Hematopoietic multipotent progenitor cell treated with erythropoietin and hydrocortisone succinate and interleukin-3 and kit ligand, for 4 days (in vitro differentiated cells): Measurements from ENCODE around the gene CACNA2D1.

ENCODE experiments used
- DNase-seq: peaks from one replicate; pipeline ENCODE4 v3.0.0-alpha.2; 2015

The CACNA2D1 gene

DNA sequence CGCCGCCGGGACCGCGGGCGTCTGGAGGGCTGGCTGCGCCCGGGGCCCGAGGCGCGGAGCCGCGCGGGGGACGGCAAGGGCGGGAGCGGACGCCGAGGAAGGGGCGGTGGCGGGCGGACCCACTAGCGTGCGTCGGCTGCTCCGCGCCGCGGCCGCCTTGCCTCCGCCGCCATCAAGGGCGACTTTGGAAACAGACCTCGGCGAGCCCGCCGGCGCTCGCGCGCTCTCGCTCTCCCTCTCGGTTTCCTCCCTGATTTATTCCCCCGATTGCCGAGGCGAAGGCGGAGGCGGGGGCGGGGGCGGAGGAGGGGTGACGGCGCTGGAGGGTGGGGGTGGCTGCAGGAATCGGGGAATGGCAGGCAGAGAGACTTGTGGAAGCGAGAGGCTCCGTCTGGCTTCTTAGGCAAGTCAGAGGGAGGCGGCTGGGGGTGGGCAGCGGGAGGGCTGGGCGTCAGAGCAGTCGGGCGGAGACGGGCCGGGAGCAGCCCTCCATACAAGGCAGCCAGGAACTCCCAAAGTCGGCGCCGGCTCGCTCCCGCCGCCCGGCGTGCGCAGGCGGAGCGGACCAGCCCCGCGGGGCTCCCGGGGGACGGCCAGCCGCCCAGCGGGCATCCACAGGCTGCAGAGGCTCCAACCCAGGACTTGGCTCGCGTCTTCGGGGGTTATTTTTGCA, at the start of gene CACNA2D1:
Gene CACNA2D1, minus strand, starts transcription at position 231 of the 673 bp plus-strand sequence.
- DNase-seq, result peak; percentile 44

GRCh38 chr7:82481499-82482097, 38.0 kb upstream of the CACNA2D1 start:
- DNase-seq, result peak; percentile 44

DNA sequence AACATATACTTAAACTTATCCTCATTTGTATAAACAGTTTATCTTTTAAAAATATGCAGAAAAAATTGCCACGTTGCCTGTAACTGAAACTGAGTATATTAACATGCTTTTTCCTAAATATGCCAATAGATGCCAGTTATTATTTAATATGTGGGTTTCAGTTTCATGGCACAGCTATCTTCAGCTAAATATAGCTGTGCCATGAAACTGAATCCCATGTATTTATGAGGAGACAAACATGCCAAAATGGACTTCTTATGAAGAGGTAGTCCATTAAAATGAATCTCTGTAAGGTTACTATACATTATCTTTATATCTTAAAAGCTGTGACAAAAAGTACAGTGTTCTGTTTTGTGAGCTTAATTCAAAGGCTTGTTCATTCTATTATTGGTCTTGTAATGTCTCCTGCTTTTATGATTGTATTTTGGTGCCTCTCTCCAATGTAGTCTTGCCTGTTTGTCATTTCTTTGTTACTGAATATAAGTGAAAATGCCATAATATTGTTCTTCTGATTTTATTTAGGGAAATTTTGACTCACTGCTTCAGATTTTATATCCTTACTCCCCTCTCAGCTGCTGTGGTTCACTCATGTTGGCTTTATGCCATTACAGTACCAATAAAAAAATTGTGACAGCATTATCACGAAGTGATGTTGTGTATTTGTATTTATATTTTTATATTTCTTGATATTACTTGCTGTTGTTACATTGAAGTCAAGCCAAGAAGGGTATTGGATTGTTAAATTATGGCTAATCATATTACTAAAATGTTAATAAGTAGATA, 34.3 kb upstream of the CACNA2D1 start:
- DNase-seq, result no peak

DNA sequence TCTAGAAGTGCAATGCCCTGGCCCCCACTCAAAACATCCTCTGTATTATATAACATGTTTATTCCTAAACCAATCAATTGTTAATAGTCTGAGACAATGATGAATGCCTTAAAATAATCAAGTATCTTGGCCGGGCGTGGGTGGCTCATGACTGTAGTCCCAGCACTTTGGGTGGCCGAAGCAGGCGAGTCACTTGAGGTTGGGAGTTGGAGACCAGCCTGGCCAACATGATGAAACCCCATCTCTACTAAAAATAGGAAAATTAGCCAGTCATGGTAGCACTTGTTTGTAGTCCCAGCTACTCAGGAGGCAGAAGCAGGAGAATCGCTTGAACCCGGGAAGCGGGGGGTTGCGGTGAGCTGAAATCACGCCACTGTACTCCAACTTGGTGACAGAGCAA, 29.4 kb upstream of the CACNA2D1 start:
- no peak for DNase-seq

DNA sequence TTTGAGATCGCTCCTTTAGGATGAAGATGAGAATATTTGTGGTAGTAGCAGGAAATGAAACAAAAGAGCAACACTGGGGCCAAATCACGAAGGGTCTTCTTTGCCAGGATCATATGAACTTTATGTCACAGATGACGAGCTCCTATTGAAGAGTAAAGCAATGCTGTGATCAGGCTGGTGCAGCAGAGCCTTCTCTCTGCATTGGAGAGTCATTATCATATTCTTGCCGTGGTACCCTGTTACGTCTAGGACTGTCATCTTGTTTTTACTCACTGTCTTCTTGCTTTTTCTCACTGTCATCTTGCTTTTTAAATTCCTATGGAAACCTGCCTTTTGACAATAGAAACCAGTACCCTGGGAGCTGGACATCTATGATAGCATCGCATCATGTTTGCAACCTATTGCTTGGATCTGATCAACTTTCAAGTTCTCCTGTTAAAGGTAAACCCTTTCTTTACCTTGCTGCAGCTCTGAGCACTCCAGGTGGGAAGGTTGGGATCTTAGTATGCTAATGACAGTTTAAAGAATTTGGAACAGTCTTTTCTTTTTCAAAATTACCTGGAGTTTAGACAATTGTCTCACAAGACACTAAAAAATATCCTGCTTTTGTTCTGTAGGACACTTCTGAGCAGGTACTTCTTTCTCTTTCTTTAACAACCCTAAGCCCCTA, 27.9 kb upstream of the CACNA2D1 start:
- DNase-seq, result no peak

GRCh38 chr7:82469207-82469606, 25.6 kb upstream of the CACNA2D1 start:
- no peak for DNase-seq

DNA sequence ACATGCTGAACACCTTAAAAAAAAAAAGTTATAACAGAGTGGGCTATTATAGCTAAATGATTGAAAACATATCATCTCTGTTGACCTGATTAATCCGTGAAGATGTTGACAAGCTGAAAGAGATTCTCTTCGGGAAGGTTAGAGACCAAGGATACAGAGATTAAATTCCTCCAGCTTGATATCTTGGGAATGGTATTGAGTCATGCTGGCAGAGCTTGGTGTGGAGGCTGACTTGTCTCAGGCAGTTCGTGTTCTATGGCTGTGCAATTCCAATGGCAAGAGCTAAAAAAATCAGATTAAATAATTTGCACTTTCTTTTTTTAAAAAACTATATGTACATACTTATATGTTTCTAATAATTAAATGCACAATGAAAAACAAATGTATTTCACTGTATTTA, 24.9 kb upstream of the CACNA2D1 start:
- DNase-seq, result no peak

DNA sequence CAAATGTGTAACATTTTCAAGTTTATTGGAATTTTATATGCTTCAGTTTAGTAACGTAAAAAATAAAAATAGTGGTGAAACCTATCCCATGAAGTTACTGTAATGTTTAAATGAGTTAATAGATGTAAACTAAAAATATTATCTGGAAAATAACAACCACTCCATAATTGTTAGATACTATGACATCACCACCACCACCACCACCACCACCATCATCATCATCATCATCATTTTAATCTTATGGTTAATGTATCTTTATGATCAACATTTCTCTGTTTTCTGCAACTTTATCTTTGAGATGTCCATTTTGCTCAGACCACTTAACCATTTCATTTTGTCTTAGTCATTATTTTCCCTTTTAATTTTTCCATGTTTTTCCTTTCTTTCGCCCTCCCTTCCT, 23.4 kb upstream of the CACNA2D1 start:
- DNase-seq, result no peak

DNA sequence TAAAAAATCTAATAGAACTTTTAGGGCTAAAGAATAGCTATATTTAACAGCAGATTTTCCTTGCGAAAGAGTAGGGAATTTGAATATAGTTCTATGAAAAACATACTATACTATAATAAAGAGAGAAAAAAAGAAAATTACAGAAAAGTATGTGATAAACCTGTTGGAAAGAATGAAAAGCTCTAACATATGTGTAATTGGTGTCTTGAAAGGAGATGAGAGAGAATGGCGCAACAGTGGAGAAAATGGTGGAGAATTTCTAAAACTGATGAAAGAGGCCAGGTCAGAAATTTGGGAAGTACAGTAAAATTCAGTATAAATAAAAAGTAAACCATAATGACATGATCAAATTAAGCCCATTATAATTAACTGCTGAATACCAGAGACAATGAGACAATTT, 20.8 kb upstream of the CACNA2D1 start:
- no peak for DNase-seq

- DNase-seq, result no peak
These were observed 11.7 kb upstream of the CACNA2D1 start for GRCh38 chr7:82455295-82455694.

DNA sequence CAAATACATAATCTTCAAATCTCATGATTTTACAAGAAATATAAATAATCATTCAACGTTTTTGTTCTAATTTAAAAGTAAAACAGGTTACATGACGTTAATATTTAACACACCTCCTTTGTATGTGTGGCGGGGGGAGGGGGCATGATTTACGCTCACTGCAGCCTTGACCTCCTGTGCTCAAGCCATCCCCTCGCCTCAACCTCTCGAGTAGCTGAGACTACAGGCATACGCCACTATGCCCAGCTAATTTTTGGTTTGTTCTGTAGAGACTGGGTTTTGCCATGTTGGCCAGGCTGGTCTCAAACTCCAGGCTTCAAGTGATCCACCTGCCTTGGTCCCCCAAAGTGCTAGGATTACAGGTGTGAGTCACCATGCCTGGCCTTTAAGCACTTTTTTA, 7.2 kb upstream of the CACNA2D1 start:
- no peak for DNase-seq

DNA sequence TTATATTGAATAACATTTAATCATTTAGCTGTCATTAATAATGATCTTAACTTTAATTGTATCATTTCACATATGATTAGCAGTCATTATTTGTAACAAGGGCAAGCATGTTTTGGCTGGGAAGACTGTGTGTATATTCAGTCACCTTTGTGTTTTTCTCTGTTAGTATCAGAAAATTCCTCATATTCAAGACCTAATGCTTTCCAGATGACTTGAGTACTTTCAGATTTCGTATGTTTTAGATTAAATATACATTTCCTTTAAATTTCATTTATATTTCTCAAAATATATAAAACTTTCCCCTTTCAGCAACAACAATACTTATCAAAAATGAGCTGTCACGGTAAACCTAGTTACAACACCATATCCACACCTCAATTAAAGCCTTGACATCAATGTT, 6.3 kb upstream of the CACNA2D1 start:
- no peak for DNase-seq

GRCh38 chr7:82446897-82447296, 3.3 kb upstream of the CACNA2D1 start:
- no peak for DNase-seq

DNA sequence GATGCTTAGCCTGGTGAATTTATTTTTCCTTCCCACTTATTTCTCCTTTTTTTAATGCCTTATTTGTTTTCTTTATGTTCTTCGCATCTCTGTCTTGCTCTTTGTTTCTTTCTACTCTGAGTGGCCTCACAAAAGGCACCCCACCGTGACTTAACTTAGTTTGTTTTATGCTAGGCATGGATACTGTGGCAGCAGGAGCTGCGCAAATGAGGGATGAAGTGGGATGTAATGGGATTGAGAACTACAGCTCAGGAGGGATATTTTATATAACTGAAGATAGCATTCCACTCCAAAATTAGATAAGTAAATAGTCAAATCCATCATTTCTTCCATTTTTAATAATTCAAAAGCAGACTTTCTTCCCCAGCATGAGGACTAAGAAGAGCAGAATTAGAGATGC, 1.7 kb upstream of the CACNA2D1 start:
- DNase-seq, result no peak

GRCh38 chr7:82444220-82444909, 788 bp upstream of the CACNA2D1 start:
- no peak for DNase-seq

- peak; percentile 6 for DNase-seq
These were observed 486 bp downstream of the CACNA2D1 start for GRCh38 chr7:82443036-82443546.

- peak; percentile 5 for DNase-seq
These were observed 1.0 kb downstream of the CACNA2D1 start for GRCh38 chr7:82442492-82443035.

DNA sequence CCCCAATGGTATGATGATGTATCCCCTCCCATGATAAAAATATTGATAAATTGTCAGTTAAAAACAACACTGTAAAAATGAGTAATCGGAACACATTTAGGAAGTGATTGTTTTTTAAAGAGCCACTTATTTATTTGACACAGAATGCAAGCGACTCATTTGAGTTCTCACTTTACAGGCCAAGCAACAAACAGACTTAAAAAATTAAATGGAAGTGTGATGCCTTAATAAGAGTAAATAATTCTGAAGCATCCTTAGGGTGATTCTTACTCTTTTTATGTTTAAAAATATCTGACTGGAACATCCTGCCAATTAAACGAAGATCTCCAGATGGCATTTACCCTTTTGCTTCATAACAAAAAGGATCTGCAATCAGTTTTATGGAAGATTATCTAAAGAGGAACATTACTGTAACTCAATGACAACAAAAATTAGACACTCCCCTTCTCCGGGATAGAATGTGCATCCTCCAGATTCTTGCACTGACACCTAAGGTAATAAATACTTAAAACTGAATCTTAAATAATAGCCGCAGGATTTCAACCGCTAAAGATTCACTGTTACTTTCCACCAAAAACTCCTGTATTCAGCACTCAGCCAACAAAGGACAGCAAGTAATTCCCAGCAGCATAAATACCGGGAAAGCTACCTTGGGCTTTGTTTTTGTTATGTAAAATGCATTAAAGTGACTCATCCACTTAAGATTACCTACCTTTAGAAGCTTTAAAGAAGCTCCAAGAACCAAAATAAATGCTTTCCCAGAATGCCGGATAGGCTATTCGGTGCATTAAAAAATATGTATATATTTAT, 1.7 kb downstream of the CACNA2D1 start:
- DNase-seq, result no peak

DNA sequence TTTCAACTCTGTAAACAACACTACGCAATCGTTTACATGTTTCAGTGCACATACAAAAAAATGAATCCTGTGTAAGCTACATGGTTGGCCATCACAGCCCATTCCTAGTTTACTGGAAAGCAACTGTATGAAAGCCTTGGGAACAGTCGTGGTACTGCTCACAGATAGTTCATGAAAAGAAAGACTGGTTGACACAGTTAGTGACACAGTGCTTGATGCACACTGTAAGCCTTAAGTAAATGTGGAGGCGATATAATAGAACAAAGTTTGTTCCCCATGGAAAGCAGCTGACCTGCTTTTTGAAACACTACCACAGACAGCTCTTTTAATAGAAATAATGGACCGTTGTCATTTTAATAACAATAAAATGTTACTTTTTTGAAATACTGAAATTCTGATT, 5.1 kb downstream of the CACNA2D1 start:
- no peak for DNase-seq

GRCh38 chr7:82435769-82436168, 7.8 kb downstream of the CACNA2D1 start:
- DNase-seq, result no peak

- no peak for DNase-seq
These were observed 9.1 kb downstream of the CACNA2D1 start for GRCh38 chr7:82434275-82435022.
